Measurements from ENCODE around the gene BCL2. TPM values are rescaled to one million over a fixed set of nuclear protein-coding genes. Genes with fewer than 3 reads are reported as not detected.

Gene BCL2
- total and polyA plus RNA-seq, 9 of the 15 experiments (the other 6 are each of a cell fraction or from before 2014, with no cell fraction given), result 0.10 to 1.1 (median 0.65) TPM

DNA sequence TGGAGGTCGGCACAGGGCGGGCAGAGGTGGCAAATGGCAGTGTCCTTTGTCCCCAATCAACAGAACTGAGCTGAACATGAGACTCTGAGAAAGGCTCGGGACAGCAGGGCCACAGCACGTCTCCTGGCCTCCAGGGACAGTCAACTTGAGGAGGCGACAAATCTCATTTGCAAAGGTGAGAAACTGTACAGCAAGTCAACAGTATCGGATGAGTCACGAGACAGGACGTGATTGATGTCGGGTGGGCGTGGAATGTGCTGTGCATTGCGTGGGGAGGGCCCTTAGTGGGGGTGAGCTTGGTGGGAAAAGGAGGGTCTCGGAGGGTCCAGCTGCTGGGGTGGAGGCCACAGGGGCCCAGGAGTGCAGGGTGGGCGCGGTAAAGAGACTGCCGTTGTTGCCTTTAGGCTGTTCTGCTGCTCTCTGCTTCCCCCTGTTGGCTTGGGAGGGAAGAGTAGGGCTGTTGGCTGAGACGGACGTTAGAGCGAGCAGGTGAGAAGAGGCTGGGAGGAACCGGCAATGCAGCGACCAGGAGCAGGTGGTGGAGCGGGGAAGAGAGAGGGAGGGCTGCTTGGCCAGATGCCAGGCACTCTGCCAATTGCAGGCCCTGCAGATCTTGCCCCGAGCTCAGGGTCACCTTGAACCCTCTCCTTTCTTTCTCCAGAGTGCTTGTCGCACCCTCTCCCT, 164.3 kb downstream of the BCL2 start:
- no peaks in the 10 kb centered on the region for H3K36me3 ChIP-seq (ENCODE audit: control insufficient read depth, insufficient read depth, low read length)
- H3K4me1 ChIP-seq (replicated peaks in 1 of 2; ENCODE audit: control insufficient read depth in 2 of 2, insufficient read depth in 2 of 2, low read length in 2 of 2), result no peaks in the 10 kb centered on the region; a peak in 1 of 5 replicates
- H3K9me3 ChIP-seq (replicated peaks; ENCODE audit: control insufficient read depth, insufficient read depth, low read depth, low read length), result no peaks in the 10 kb centered on the region
- in situ Hi-C loops (cut with MboI), result no loop called here
- peak overlapping the region; percentile 11; the same call in 1 of the 2 replicates for H3K4me3 ChIP-seq
- no TSS peak for BruUV-seq (replicated peaks)
- ChIA-PET CTCF (ENCODE audit: low intra/inter-chr PET ratio) (interaction anchor here (1.0 kb wide), 1 partner anchor 168 kb away, joined by 3 read pairs; no protein-coding TSS in a partner anchor), POLR2A (no interaction called here)
- H3K4me2 ChIP-seq (ENCODE audit: insufficient read depth, low read length), result peak overlapping the region; percentile 63
- H2AFZ ChIP-seq (ENCODE audit: low read depth, low read length), result peak overlapping the region; percentile 45; the same call in 1 of the 2 replicates
- H4K20me1 ChIP-seq (replicated peaks; ENCODE audit: control insufficient read depth, insufficient read depth, low read length), result no peaks in the 10 kb centered on the region
- no peaks in the 10 kb centered on the region for H3K79me2 ChIP-seq (ENCODE audit: control insufficient read depth, insufficient read depth, low read length)
- ATAC-seq (peak; percentile 99), DNase-seq (ENCODE audit: extremely low read depth in 1 of 4, low spot score in 3 of 4) (peak; percentile 47 to 63 (median 54)), FAIRE-seq (peak; percentile 46)
- WGBS (ENCODE audit: insufficient coverage, low coverage, missing lambda C conversion rate), result 9% methylated on average over 19 of the region's 23 CpGs
- H3K9me1 ChIP-seq (ENCODE audit: control insufficient read depth, insufficient read depth, low read length), result no peaks in the 10 kb centered on the region
- no peak overlapping the region for H3K27ac ChIP-seq (ENCODE audit: extremely low read depth, low read depth, low read length)
- H3K9ac ChIP-seq (ENCODE audit: insufficient read depth in 1 of 2, low read depth in 2 of 2, low read length in 2 of 2), result peak overlapping the region in 1 of 2 experiments; percentile 58; a peak in 1 of 4 replicates
- intact Hi-C loops (cut with micrococcal nuclease), result loop anchor here (10.0 kb wide), 1 partner anchor 131 kb away; no protein-coding TSS in a partner anchor
- peaks cover 12 to 32% of the 10 kb centered on the region in 2 experiments; a peak in 3 of 5 replicates for H3K27me3 ChIP-seq (ENCODE audit: control insufficient read depth in 2 of 2, insufficient read depth in 2 of 2, low read length in 2 of 2)
- TF ChIP-seq EZH2 (IDR thresholded peaks at IDR 0.05; ENCODE audit: borderline replicate concordance, low read depth, low read length), result no peak
- TF ChIP-seq MCM5 (IDR thresholded peaks at IDR 0.05; ENCODE audit: low read depth), result no peak
- no peak for TF ChIP-seq ZC3H4 (CRISPR knock-in tag; IDR thresholded peaks at IDR 0.05; ENCODE audit: borderline replicate concordance)
- peak; percentile 50; the same call in 1 of the 2 replicates for TF ChIP-seq SMC3 (conservative IDR thresholded peaks at IDR 0.05; ENCODE audit: insufficient read depth, low read depth, low read length)
- TF ChIP-seq ZKSCAN3 (CRISPR knock-in tag; IDR thresholded peaks at IDR 0.05), result no peak
- peak; percentile 65 to 76 (median 71) for TF ChIP-seq CTCF (IDR thresholded peaks at IDR 0.05 in 2 of 3, conservative IDR thresholded peaks at IDR 0.05 in 1 of 3; ENCODE audit: insufficient read depth in 2 of 3, low read depth in 1 of 3, low read length in 3 of 3)
- no peak for TF ChIP-seq IRF2 (CRISPR knock-in tag; IDR thresholded peaks at IDR 0.05)
- no peak for TF ChIP-seq ZNF165 (CRISPR knock-in tag; IDR thresholded peaks at IDR 0.05; ENCODE audit: borderline replicate concordance)
- peak; percentile 78; the same call in 1 of the 2 replicates for TF ChIP-seq SMARCA4 (IDR thresholded peaks at IDR 0.05)
- TF ChIP-seq MECOM (CRISPR knock-in tag; IDR thresholded peaks at IDR 0.05), result no peak
- no peak for TF ChIP-seq ZC3H8 (IDR thresholded peaks at IDR 0.05)
- no peak for TF ChIP-seq TCF7 (IDR thresholded peaks at IDR 0.05; ENCODE audit: borderline replicate concordance)
- TF ChIP-seq, protein P1, sequence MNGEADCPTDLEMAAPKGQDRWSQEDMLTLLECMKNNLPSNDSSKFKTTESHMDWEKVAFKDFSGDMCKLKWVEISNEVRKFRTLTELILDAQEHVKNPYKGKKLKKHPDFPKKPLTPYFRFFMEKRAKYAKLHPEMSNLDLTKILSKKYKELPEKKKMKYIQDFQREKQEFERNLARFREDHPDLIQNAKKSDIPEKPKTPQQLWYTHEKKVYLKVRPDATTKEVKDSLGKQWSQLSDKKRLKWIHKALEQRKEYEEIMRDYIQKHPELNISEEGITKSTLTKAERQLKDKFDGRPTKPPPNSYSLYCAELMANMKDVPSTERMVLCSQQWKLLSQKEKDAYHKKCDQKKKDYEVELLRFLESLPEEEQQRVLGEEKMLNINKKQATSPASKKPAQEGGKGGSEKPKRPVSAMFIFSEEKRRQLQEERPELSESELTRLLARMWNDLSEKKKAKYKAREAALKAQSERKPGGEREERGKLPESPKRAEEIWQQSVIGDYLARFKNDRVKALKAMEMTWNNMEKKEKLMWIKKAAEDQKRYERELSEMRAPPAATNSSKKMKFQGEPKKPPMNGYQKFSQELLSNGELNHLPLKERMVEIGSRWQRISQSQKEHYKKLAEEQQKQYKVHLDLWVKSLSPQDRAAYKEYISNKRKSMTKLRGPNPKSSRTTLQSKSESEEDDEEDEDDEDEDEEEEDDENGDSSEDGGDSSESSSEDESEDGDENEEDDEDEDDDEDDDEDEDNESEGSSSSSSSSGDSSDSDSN (IDR thresholded peaks at IDR 0.05; ENCODE audit: borderline replicate concordance in 1 of 2, low read depth in 2 of 2, low read length in 2 of 2), result no peak
- TF ChIP-seq FOXJ2 (tag; IDR thresholded peaks at IDR 0.05), result no peak
- TF ChIP-seq ATF7 (IDR thresholded peaks at IDR 0.05), result peak; percentile 13; the same call in 1 of the 2 replicates
- no peak for TF ChIP-seq ZBTB7A (IDR thresholded peaks at IDR 0.05; ENCODE audit: borderline replicate concordance, control insufficient read depth, low read depth, low read length)
- TF ChIP-seq ZNF717 (CRISPR knock-in tag; IDR thresholded peaks at IDR 0.05), result no peak

Data from K562 (cell line).